A549 (cell line): ENCODE results near the gene TRIM58.

Experiments
- POLR2A ChIP-seq: IDR thresholded peaks from 2 replicates; pipeline ENCODE4 v1.6.1; 2012; ENCODE audit warnings: mild to moderate bottlenecking, low read length
- SREBF2 ChIP-seq: fragments of 450-650 bp; IDR thresholded peaks from 2 replicates; pipeline ENCODE4 v1.6.1; 2014; ENCODE audit warnings: mild to moderate bottlenecking, moderate library complexity
- TF ChIP-seq, protein P1 (sequence below): fragments of >200 bp; sonication (Bioruptor Twin); formaldehyde crosslinking; IDR thresholded peaks from 3 replicates; pipeline ENCODE4 v1.5.1; 2016

DNA sequence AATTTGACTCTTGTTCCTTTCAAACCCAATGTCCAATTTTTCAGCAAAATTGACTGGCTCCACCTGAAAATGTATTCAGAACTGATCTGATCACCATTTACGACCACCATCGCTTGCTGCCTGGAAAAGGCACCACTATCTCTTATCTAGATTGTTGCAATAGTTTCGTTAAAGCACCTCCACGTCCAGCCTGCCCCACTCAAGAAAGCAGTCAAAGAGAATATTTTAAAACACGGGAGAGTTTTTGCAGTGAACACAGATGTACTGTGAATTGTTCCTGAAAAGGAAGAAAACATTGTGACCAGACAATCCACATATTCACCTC lies 11.3 kb upstream of the TRIM58 start:
- TF ChIP-seq SREBF2 (no peak), POLR2A (no peak)
- TF ChIP-seq, protein P1, sequence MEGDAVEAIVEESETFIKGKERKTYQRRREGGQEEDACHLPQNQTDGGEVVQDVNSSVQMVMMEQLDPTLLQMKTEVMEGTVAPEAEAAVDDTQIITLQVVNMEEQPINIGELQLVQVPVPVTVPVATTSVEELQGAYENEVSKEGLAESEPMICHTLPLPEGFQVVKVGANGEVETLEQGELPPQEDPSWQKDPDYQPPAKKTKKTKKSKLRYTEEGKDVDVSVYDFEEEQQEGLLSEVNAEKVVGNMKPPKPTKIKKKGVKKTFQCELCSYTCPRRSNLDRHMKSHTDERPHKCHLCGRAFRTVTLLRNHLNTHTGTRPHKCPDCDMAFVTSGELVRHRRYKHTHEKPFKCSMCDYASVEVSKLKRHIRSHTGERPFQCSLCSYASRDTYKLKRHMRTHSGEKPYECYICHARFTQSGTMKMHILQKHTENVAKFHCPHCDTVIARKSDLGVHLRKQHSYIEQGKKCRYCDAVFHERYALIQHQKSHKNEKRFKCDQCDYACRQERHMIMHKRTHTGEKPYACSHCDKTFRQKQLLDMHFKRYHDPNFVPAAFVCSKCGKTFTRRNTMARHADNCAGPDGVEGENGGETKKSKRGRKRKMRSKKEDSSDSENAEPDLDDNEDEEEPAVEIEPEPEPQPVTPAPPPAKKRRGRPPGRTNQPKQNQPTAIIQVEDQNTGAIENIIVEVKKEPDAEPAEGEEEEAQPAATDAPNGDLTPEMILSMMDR: no peak
